HG03280 (cell line): Measurements from ENCODE around the gene RIN3.
A peak's percentile ranks its signal among the peaks of the same experiment; 100 is the strongest.

ENCODE experiments used
- ATAC-seq: cut with Tn5 transposase; IDR thresholded peaks from one replicate; pipeline ENCODE4 v1.9.1; 2021; ENCODE audit warnings: mild to moderate bottlenecking, moderate library complexity; ENCODE audit not compliant: unreplicated experiment

RIN3 gene

GRCh38 chr14:92553438-92553837 lies 39.9 kb downstream of the RIN3 start:
- ATAC-seq, result no peak

DNA sequence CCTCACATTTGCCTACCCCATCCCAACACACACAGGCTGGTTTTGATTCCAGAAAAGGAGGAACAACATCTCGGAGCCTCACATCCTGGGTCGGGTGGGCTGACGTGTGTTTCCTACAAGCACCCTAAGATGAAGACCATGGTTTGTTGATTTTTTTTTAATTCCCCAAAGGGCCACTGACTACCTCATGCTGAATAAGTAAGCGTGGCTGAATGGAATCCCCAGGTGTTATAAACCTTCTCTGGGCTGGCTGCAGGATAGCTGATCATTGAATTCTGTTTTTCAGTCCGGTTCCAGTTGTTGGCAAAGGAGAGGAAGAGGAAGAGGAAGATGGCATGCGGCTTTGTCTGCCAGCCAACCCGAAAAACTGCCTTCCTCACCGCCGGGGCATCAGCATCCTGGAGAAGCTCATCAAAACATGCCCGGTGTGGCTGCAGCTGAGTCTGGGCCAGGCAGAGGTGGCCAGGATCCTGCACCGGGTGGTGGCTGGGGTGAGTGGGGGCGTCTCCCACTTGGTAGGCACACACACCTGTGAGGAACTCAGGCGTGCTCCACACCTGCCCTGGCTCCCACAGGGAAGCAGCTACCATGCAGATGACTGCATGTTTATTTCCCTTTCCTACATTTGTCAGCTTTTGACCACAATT lies 42.0 kb downstream of the RIN3 start:
- no peak for ATAC-seq

DNA sequence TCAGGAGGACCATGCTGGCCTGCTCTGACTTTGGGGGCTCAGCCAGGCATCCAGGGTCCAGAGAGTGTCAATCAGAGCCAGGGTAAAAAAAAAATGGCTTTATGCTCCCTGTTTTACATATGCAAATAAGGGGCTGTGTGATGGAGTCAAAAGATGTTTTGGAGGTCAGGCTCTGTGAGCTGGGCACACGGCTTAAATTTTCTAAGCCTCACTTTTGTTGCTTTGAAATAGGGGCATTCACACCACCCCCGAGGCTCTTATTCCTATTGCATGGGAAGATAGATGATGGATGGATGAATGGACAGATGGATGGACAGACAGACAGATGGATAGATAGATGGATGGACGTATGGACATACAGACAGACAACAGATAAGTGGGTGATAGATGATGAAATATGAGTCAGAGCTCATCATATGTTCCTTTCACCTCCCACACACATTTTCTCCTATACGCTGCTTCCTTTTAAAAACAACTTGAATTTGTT lies 42.7 kb downstream of the RIN3 start:
- no peak for ATAC-seq

GRCh38 chr14:92556863-92557543 lies 43.4 kb downstream of the RIN3 start:
- no peak for ATAC-seq

- ATAC-seq, result no peak
Observed at GRCh38 chr14:92557544-92557912, 43.9 kb downstream of the RIN3 start.

DNA sequence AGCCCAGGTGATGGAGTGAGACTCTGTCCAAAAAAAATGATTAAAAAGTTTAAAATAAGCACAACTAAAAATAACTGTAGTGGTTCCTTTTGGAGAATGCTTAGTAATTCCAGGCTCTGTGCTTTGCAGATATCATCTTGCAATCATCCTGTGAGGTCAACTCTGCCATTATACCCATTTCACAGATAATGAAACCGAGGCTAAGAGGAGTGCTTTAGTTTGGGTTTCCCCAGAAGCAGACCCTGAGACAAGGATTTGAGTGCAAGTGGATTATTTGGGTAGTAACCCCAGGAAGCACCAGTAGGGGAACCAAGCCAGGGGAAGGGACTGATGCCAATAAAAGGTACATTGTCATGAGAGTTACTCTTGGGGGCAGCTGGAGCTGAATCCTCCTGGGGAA lies 44.7 kb downstream of the RIN3 start:
- ATAC-seq, result no peak

DNA sequence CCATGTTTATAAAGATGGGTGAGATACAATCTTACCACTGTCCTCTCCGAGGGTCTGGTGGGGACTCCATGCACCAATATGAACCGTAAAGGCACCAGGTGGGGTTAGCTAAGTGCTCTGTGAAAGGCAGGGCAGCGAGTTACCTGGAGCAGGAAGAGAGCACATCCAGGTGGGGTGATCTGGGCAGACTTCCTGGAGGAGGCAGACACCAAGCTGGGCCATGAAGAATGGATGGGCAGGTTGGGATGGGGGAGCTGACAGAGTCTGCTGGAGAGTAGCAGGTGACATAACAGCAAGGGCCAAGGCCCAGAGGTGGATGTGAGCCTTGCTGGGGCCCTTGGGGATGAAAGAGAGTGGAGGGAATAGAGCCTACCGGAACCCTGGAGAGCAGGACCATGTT lies 45.9 kb downstream of the RIN3 start:
- no peak for ATAC-seq

DNA sequence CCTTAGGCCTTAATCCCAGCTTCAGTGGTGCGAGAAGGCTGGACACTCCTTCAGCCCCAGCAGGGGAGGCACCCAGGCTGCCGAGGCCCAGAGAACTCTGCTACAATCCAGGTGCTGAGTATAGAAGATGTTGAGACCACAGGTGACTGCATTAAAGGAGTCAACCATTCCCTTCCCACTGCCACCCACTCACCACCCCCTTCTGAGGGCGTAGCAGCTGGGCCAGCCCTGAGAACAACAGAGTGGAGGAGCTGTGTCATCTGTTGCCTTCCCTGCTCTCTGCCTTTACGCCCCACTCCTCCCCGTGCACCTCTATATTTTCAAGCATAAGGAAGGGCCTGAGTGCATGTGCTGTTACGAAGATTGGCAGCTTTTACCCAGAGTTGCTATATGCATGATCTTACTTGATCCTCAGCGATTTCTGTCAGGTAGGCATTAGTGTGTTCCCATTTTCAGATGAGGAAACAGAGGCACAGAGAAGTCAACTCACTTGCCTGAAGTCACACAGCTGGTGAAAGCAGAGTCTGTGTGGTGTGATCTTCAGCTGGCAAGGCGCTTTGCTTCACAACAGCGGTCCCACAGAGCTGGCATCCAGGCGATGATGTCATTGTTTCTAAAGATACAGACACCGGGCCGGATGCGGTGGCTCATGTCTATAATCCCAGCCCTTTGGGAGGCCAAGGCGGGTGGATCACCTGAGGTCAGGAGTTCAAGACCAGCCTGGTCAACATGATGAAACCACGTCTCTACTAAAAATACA lies 46.7 kb downstream of the RIN3 start:
- ATAC-seq, result no peak

DNA sequence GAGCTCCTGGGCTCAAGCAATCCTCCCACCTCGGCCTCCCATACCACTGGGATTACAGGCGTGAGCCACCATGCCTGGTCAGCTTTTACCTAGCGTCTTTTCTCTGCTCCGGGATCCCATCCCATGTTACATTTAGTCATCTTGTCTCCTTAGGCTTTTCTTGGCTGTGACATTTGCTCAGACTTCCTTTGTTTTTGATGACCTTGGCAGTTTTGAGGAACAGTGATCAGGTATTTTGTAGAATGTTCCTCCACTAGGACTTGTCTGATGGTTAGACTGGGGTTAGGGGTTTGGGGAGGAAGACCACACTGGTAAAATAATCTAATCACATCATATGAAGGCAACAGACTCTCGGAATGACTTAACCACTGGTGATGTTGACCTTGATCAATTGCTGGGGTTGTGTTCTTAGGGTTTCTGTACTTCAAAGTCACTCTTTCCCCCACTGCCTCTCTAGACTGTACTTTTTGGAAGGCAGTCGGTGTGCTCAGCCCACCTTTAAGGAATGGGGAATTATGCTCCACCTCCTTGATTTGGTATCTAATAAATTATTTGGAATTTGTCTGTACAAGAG lies 48.4 kb downstream of the RIN3 start:
- no peak for ATAC-seq

- ATAC-seq, result peak; percentile 80
Observed at GRCh38 chr14:92563359-92563758, 49.8 kb downstream of the RIN3 start.

- no peak for ATAC-seq
Observed at GRCh38 chr14:92563765-92564285, 50.2 kb downstream of the RIN3 start.

DNA sequence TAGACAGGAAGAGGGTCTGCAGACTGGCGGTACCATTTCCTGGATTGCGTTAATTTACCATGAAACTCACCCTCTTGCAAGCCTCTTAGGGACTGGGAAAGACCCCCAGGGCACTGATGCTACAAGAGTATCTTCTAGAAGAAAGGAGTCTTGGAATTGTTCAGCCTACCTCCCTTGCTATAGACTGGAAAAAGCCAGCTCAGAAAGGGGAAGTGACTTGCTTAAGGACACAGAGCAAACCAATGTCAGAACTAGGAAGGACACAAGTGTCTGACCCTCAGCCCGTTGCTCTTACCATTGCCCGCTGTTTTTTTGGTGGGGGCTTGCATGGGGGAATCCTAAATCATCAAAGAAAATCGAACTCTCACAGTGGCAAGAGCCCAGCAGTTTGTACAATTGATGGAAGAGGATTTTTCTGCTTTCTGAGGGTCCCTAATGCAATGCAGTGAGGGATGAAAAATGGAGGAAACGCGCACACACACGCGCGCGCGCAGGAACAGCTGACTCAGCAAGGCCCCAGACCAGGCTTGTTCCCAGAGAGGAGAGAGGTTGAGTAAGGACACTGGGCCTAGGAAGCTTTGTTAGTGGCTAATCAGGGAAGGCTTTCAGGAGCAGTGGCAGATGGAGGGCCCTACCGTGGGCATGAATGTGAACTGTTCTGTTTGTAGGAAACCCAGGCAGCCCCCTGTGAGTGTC lies 50.9 kb downstream of the RIN3 start:
- ATAC-seq, result no peak

DNA sequence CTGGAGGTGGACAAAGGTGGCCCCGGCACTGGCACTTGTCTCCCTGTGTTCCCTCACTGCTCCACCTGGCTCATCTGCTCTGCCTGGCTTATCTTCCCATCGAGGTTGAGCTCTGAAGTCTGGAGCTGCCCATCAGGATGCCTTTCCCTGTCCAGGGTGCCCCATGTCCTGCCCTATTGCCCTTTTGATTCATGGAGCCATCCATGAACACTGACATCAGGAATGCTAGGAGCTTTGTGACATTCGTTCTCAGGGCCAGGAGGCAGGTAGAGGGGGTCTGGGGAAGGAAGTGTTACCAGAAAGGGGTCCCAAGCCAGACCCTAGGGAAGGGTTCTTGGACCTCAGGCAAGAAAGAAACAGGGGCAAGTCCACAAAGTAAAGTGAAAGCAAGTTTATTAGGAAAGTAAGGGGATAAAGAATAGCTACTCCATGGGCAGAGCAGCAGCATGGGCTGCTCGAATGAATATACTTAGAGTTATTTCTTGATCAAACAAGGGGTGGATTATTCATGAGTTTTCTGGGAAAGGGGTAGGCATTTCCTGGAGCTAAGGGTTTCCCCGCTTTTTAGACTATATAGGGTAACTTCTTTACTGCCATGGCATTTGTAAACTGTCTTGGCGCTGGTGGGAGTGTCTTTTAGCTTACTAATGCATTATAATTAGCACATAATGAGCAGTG lies 51.6 kb downstream of the RIN3 start:
- ATAC-seq, result no peak

DNA sequence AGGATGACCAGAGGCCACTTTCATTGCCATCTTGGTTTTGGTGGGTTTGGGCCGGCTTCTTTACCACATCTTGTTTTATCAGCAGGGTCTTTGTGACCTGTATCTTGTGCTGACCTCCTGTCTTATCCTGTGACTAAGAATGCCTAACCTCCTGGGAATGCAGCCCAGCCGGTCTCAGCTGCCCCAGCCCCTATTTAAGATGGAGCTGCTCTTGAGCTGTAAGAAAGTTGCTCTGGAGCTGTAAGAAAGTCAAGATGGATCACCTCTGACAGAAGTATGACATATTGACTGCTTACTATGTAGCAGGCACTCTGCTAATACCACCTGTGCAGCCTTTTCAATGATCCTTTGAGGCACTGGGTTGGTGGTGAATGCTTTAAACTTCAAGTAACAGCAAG lies 52.1 kb downstream of the RIN3 start:
- no peak for ATAC-seq

DNA sequence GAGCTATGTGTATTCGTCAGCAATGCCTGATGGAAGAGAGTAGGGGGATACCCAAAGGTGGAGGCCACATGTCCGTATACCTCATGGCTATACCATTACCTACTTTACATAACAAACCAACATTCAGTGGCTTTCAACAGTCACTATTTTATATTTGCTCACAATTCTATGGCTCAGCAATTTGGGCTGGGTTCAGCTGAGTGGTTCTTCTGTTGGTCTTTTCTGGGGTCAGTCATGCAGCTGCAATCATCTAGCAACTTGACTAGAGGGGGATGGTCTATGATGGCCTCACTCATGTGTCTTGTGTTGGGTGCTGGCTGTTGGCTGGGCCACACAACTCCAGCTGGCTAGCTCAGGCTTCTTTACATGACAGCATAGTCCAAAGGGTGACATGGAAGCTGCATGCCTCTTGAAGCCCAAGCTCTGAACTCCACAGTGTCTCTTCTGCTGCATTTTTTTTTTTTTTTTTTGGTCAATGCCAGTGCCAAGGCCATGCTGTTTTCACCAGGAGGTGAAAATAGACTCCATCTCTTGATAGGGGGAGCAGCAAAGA lies 53.7 kb downstream of the RIN3 start:
- no peak for ATAC-seq

GRCh38 chr14:92568621-92569479 lies 55.3 kb downstream of the RIN3 start:
- peak; percentile 72 for ATAC-seq

DNA sequence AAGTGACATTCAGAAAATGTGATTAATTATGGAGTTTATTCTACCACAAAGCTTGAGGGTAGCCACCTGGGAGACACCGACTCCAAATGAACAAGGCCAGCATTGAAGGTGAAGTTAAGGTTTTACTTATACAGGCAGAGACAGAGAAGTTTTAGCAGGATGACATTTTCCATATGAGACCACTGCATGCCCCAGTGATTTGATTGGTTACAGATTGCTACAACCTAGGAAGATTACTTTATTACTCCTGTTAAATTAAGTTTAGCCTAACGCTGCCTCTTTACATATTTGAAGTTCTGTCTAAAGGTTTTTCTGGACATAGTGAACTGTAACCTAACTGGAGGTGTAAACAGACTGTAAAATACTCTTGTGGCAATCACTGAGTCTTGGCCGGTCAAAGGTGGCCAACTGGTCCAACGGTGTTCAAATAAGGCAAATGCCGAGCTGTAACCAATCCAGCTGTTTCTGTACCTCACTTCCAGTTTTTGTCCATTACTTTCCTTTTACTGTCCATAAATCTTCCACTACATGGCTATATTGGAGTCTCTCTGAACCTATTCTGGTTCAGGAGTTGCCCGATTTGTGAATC lies 57.2 kb downstream of the RIN3 start:
- ATAC-seq, result no peak

DNA sequence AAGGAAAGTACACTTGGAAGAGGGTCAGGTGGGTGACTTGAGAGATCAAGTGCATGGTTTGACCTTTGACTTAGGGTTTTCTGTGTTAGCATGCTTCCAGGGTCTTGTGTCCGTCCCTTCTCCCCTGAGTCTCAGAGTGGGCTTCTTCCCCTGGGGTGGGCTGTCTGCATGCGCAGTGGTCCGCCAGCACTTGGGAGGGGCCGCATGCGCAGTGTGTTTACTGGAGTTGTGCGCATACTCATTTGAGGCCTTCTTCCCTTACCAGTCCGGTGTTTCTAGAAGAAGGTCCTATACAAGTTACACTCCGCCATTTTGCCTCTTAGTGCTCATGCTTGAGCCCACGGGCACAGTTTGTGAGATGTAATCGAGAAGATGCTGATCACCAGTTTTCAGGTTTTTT lies 58.5 kb downstream of the RIN3 start:
- ATAC-seq, result no peak
